GM23338 (cell line): ENCODE data around the gene RAI14. TPM values are rescaled to one million over a fixed set of nuclear protein-coding genes. Genes with fewer than 3 reads are reported as not detected.

Experiments used
- ATAC-seq: fragments of 200-7000 bp; cut with Tn5 transposase; 3 replicates; pipeline ENCODE4 v1.9.1; 2020
- DNase-seq: peaks from one replicate; pipeline ENCODE4 v3.0.0-alpha.2; 2015; ENCODE audit warnings: low spot score
- H2AFZ ChIP-seq: fragments of 200-600 bp; sonication (generic); 2 replicates; pipeline ENCODE4 v1.8.0; 2016; ENCODE audit warnings: antibody characterized with exemption, mild to moderate bottlenecking, moderate library complexity
- H3F3A ChIP-seq: fragments of 200-600 bp; sonication (generic); replicated peaks from 2 replicates; pipeline ENCODE4 v1.8.0; 2017; ENCODE audit warnings: antibody characterized with exemption, mixed run types, low read depth
- H3K27ac ChIP-seq: fragments of 200-600 bp; sonication (generic); 2 replicates; pipeline ENCODE4 v1.6.1; 2016; ENCODE audit warnings: low read depth
- H3K27me3 ChIP-seq: fragments of 200-600 bp; sonication (generic); 2 replicates; pipeline ENCODE4 v1.8.0; 2016; ENCODE audit warnings: mild to moderate bottlenecking, mixed run types, moderate library complexity; ENCODE audit not compliant: insufficient read depth
- H3K36me3 ChIP-seq: fragments of 200-600 bp; sonication (generic); 2 replicates; pipeline ENCODE4 v1.8.0; 2016; ENCODE audit warnings: mild to moderate bottlenecking; ENCODE audit not compliant: insufficient read depth
- H3K4me1 ChIP-seq: fragments of 200-600 bp; sonication (generic); 2 replicates; pipeline ENCODE4 v1.8.0; 2016; ENCODE audit warnings: mild to moderate bottlenecking, moderate library complexity; ENCODE audit not compliant: insufficient read depth
- H3K4me2 ChIP-seq: fragments of 200-600 bp; sonication (generic); 2 replicates; pipeline ENCODE4 v1.7.1; 2017; ENCODE audit warnings: mixed run types
- H3K4me3 ChIP-seq: fragments of 200-600 bp; sonication (generic); 2 replicates; pipeline ENCODE4 v1.6.1; 2016; ENCODE audit warnings: mixed run types
- H3K79me2 ChIP-seq: fragments of 200-600 bp; sonication (generic); replicated peaks from 2 replicates; pipeline ENCODE4 v1.8.0; 2017; ENCODE audit warnings: mild to moderate bottlenecking; ENCODE audit not compliant: insufficient read depth
- H3K9me2 ChIP-seq: fragments of 200-600 bp; sonication (generic); 2 replicates; pipeline ENCODE4 v1.8.0; 2017; ENCODE audit not compliant: insufficient read depth
- H4K20me1 ChIP-seq: fragments of 200-600 bp; sonication (generic); replicated peaks from 2 replicates; pipeline ENCODE4 v1.8.0; 2017; ENCODE audit warnings: mild to moderate bottlenecking; ENCODE audit not compliant: insufficient read depth
- H3K27ac Mint-ChIP-seq: 2 replicates; pipeline ENCODE4 v1.8.0; 2020; ENCODE audit warnings: inconsistent platforms, mild to moderate bottlenecking, moderate library complexity, mixed read lengths
- H3K27me3 Mint-ChIP-seq: 3 replicates; pipeline ENCODE4 v1.8.0; 2022; ENCODE audit warnings: low read depth, mild to moderate bottlenecking, moderate library complexity, mixed read lengths, inconsistent platforms; ENCODE audit not compliant: insufficient read depth, poor library complexity
- H3K36me3 Mint-ChIP-seq: 3 replicates; pipeline ENCODE4 v1.8.0; 2021; ENCODE audit warnings: low read depth, mild to moderate bottlenecking, inconsistent platforms, moderate library complexity, mixed read lengths
- H3K4me1 Mint-ChIP-seq: 3 replicates; pipeline ENCODE4 v1.8.0; 2020; ENCODE audit warnings: mild to moderate bottlenecking, inconsistent platforms, mixed read lengths
- H3K4me3 Mint-ChIP-seq: 3 replicates; pipeline ENCODE4 v1.8.0; 2021; ENCODE audit warnings: moderate library complexity, mild to moderate bottlenecking, inconsistent platforms, mixed read lengths
- H3K9me3 Mint-ChIP-seq: 3 replicates; pipeline ENCODE4 v1.8.0; 2020; ENCODE audit warnings: moderate library complexity, mild to moderate bottlenecking, inconsistent platforms, mixed read lengths
- EZH2 ChIP-seq: fragments of 200-600 bp; sonication (generic); IDR thresholded peaks from one replicate; pipeline ENCODE4 v1.8.0; 2017; ENCODE audit warnings: antibody characterized with exemption, mild to moderate bottlenecking, low read depth; ENCODE audit not compliant: unreplicated experiment
- EZH2phosphoT487 ChIP-seq: fragments of 200-600 bp; sonication (generic); IDR thresholded peaks from one replicate; pipeline ENCODE4 v1.8.1; 2018; ENCODE audit warnings: antibody characterized with exemption; ENCODE audit not compliant: unreplicated experiment
- STAT1 ChIP-seq: IDR thresholded peaks from one replicate; pipeline ENCODE4 v1.6.1; 2016; ENCODE audit warnings: antibody characterized with exemption; ENCODE audit not compliant: unreplicated experiment
- ZNF114 ChIP-seq: fragments of 250-450 bp; sonication (Bioruptor Pico); IDR thresholded peaks from 2 replicates; pipeline ENCODE4 v1.5.0; 2020; ENCODE audit warnings: mild to moderate bottlenecking, moderate library complexity
- ZNF331 ChIP-seq: fragments of 250-450 bp; sonication (Bioruptor Pico); IDR thresholded peaks from 2 replicates; pipeline ENCODE4 v1.5.0; 2020; ENCODE audit warnings: low read depth, mild to moderate bottlenecking, moderate library complexity
- polyA plus RNA-seq: library from polyadenylated mRNA; unstranded; fragments of >200 nt; fragmentation: Nextera tagmentation; extraction: Ambion mirVana; gene quantifications from 2 replicates; pipeline ENCODE4 v1.2.1, GENCODE V29; 2016
- total RNA-seq: library from RNA; depleted of rRNA; stranded (reverse); fragments of >200 nt; shearing (Covaris generic); gene quantifications from 2 replicates; pipeline ENCODE4 v1.2.3, GENCODE V29; 2014
- TF ChIP-seq, protein P1 (sequence below): IDR thresholded peaks from one replicate; pipeline ENCODE4 v1.6.1; 2018; ENCODE audit warnings: antibody characterized with exemption; ENCODE audit not compliant: unreplicated experiment
- TF ChIP-seq, protein P2 (sequence below), 2 experiments: fragments of 200-600 bp in 1 of 2; sonication (generic) in 1 of 2; conservative IDR thresholded peaks; 2 replicates each; pipeline versions ENCODE4 v1.5.1 to v1.6.1; 2016 to 2017; ENCODE audit warnings: antibody characterized with exemption in 2 of 2, low read depth in 2 of 2, mild to moderate bottlenecking in 2 of 2, moderate library complexity in 1 of 2
- TF ChIP-seq, protein P3 (sequence below): IDR thresholded peaks from 2 replicates; pipeline ENCODE4 v1.6.1; 2016; ENCODE audit warnings: antibody characterized with exemption

Gene RAI14
- total and polyA plus RNA-seq, 2 experiments from 2014 or later: 58.8 to 95.8 TPM

DNA sequence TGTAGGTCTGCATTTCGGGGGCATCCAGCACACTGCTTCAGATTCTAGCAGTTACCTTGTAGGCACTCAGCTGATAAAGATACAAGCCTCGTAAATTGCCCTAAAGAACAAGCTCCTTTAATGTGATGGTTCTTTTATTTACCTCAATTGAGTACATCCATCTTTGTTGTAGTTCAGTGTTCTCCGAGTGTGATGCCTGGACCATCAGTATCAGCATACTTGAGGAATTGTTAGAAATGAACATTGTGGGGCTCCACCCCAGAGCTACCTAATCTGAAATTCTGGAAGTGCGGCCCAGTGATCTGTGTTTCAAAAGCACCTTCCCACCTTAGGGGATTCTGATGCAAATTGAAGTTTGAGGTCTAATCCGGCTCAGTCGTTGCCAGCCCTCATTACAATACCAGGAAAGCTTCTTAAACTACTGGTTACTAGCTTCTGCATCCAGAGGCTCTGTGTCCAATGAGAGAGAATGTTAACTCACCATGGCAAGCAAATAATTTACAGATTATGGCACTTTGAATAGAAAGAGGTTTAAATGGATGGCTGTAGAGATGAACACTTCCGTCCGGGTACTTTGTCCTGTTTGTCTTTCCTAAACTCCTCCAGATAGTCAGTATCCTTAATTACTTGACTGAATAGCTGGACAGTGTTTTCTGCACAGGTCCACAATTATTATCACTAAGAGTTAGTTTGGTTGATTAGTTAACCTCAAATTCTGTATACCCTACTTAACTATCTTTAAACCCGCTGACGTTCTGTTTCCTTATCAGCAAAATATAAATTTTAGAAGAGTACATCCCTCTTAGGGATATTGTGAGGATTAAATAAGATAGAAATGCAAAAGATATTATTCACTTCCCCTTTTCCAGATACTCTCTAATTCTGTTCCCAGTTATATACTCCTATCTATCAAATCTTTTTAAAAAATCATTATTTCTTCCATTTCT is 47.9 kb downstream of the RAI14 start (continued):
- TF ChIP-seq, protein P1, sequence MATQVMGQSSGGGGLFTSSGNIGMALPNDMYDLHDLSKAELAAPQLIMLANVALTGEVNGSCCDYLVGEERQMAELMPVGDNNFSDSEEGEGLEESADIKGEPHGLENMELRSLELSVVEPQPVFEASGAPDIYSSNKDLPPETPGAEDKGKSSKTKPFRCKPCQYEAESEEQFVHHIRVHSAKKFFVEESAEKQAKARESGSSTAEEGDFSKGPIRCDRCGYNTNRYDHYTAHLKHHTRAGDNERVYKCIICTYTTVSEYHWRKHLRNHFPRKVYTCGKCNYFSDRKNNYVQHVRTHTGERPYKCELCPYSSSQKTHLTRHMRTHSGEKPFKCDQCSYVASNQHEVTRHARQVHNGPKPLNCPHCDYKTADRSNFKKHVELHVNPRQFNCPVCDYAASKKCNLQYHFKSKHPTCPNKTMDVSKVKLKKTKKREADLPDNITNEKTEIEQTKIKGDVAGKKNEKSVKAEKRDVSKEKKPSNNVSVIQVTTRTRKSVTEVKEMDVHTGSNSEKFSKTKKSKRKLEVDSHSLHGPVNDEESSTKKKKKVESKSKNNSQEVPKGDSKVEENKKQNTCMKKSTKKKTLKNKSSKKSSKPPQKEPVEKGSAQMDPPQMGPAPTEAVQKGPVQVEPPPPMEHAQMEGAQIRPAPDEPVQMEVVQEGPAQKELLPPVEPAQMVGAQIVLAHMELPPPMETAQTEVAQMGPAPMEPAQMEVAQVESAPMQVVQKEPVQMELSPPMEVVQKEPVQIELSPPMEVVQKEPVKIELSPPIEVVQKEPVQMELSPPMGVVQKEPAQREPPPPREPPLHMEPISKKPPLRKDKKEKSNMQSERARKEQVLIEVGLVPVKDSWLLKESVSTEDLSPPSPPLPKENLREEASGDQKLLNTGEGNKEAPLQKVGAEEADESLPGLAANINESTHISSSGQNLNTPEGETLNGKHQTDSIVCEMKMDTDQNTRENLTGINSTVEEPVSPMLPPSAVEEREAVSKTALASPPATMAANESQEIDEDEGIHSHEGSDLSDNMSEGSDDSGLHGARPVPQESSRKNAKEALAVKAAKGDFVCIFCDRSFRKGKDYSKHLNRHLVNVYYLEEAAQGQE: no peak
- TF ChIP-seq, protein P2, sequence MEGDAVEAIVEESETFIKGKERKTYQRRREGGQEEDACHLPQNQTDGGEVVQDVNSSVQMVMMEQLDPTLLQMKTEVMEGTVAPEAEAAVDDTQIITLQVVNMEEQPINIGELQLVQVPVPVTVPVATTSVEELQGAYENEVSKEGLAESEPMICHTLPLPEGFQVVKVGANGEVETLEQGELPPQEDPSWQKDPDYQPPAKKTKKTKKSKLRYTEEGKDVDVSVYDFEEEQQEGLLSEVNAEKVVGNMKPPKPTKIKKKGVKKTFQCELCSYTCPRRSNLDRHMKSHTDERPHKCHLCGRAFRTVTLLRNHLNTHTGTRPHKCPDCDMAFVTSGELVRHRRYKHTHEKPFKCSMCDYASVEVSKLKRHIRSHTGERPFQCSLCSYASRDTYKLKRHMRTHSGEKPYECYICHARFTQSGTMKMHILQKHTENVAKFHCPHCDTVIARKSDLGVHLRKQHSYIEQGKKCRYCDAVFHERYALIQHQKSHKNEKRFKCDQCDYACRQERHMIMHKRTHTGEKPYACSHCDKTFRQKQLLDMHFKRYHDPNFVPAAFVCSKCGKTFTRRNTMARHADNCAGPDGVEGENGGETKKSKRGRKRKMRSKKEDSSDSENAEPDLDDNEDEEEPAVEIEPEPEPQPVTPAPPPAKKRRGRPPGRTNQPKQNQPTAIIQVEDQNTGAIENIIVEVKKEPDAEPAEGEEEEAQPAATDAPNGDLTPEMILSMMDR (conservative IDR thresholded peaks at IDR 0.05; ENCODE audit: low read depth in 2 of 2): no peak
- TF ChIP-seq, protein P3, sequence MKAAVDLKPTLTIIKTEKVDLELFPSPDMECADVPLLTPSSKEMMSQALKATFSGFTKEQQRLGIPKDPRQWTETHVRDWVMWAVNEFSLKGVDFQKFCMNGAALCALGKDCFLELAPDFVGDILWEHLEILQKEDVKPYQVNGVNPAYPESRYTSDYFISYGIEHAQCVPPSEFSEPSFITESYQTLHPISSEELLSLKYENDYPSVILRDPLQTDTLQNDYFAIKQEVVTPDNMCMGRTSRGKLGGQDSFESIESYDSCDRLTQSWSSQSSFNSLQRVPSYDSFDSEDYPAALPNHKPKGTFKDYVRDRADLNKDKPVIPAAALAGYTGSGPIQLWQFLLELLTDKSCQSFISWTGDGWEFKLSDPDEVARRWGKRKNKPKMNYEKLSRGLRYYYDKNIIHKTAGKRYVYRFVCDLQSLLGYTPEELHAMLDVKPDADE: no peak
- TF ChIP-seq EZH2 (no peak), STAT1 (no peak), EZH2phosphoT487 (no peak), ZNF114 (no peak)

DNA sequence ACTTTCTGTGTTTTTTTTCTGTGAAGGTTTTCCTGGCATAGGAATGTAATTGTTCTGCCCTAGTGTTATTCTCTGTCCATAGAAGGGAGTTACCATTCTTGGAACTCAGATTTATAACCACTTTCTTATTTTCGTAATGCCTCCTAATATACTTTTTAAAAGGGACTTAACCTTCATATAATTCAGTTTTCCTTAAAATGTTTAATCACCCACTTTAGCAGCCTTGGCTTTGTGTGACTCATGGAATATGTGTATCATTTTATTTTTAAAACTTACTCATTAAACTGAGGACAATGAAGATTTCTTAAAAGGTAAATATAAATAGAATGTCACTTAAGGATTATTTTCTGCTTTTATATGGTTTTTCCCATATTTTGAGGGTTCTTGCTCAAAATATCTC is 50.0 kb downstream of the RAI14 start:
- H3K27me3 Mint-ChIP-seq: peaks cover 2% of the 10 kb centered on the region
- H3K4me1 Mint-ChIP-seq: peaks cover 67% of the 10 kb centered on the region
- peaks cover 68% of the 10 kb centered on the region for H3K4me1 ChIP-seq
- no peak for DNase-seq
- no peaks in the 10 kb centered on the region for H3K9me2 ChIP-seq
- H3K36me3 Mint-ChIP-seq: peaks cover 32% of the 10 kb centered on the region
- no peak overlapping the region for H3K27ac ChIP-seq
- H3K36me3 ChIP-seq: no peaks in the 10 kb centered on the region
- H3K27ac Mint-ChIP-seq: peak overlapping the region; percentile 72
- TF ChIP-seq ZNF331 (CRISPR knock-in tag): no peak
- TF ChIP-seq, protein P2 (conservative IDR thresholded peaks at IDR 0.05; ENCODE audit: low read depth in 2 of 2): no peak
- TF ChIP-seq, protein P3: no peak
- peaks cover 92% of the 10 kb centered on the region for H3K79me2 ChIP-seq
- no peak overlapping the region for H2AFZ ChIP-seq
- no peaks in the 10 kb centered on the region for H3F3A ChIP-seq
- H3K4me2 ChIP-seq: 0 out of 2 replicates have a peak overlapping the region, but pooled peaks have one; percentile 43
- H3K4me3 Mint-ChIP-seq: no peak overlapping the region
- no peaks in the 10 kb centered on the region for H3K27me3 ChIP-seq
- no peak overlapping the region for H3K4me3 ChIP-seq
- ATAC-seq: no peak
- no peaks in the 10 kb centered on the region for H3K9me3 Mint-ChIP-seq
- H4K20me1 ChIP-seq: peaks cover 8% of the 10 kb centered on the region; the same call in 1 of the 2 replicates
